CD4-positive, alpha-beta T cell treated with Interleukin-6 for 4 hours (primary cell): ENCODE results near the gene SEMA4C.
"Not testable (repeated sequence)": the region's sequence is repeated elsewhere in the genome, so short reads cannot be mapped to it uniquely, and the experiment has no call there.

Experiments
- DNase-seq: peaks from one replicate; pipeline ENCODE4 v3.0.0-alpha.2; 2020; ENCODE audit warnings: mixed read lengths

The SEMA4C gene

GRCh38 chr2:96864343-96865091, 5.4 kb downstream of the SEMA4C start:
- DNase-seq = no peak

DNA sequence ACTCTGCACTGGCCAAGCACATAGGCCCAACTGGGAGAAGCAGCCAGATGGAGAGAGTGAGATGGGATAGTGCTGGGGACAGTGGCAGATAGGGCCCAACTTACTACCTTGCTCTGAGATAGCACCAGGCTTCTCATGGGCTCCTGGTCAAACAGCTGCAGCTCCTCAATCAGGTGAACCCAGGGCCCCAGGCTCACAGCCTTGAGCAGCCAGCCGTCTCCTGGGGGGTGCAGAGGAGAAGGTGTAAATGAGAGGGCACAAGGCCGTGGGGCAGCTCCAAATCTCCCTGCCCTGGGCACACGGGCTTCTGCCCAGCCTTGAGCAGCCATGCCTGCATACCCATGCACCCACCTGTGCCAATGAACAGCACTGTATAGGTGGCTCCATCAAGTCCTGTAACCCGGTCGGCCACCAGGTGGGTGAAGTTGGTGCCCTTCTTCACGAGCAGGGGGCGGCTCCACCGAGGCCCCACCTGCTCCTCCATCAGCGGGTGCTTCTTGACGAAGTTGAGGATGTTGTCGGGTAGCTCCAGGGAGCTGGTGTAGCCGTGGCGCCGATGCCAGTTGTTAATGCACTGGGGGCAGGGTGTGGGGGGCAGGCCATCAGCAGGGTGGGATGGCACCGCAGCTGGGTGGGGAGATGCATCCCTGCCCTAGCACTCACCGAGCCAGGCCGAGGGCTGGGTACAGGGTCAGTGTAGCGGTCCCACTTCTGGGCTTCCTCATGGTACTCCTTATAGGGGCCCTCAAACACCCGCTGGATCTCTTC, 6.1 kb downstream of the SEMA4C start:
- no peak for DNase-seq

GRCh38 chr2:96863056-96863455, 6.8 kb downstream of the SEMA4C start:
- DNase-seq = not testable (repeated sequence)

DNA sequence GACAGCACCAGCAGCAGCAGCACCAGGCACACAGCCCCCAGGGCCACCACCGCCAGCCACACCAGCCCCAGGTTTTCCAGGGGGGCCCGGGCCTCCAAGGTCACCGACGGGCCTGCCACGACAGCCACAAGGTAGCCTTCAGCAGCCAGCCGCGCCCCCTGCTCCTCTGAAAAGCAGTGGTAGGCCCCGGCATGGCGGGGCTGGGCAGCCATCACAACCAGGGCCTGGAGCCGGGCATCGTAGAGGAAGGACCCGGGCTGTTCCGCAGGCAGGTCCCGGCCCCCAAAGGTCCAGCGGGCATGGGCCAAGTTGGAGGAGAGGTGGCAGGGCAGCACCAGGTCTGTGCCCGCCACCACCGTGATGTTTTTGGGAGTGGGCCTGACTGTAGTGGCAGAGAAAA, 8.8 kb downstream of the SEMA4C start:
- no peak for DNase-seq

GRCh38 chr2:96860065-96861029, 9.5 kb downstream of the SEMA4C start:
- peak; percentile 56 for DNase-seq

- no peak for DNase-seq
Measured at GRCh38 chr2:96859681-96860064, 10.2 kb downstream of the SEMA4C start.

- no peak for DNase-seq
Measured at GRCh38 chr2:96859099-96859649, 10.7 kb downstream of the SEMA4C start.

- DNase-seq = peak; percentile 98
Measured at GRCh38 chr2:96857667-96858372, 12.1 kb downstream of the SEMA4C start, which contains the start of gene ANKRD39. Gene ANKRD39 (minus strand): TSS chr2:96858016. CDS start chr2:96857987, 29 bp downstream.

DNA sequence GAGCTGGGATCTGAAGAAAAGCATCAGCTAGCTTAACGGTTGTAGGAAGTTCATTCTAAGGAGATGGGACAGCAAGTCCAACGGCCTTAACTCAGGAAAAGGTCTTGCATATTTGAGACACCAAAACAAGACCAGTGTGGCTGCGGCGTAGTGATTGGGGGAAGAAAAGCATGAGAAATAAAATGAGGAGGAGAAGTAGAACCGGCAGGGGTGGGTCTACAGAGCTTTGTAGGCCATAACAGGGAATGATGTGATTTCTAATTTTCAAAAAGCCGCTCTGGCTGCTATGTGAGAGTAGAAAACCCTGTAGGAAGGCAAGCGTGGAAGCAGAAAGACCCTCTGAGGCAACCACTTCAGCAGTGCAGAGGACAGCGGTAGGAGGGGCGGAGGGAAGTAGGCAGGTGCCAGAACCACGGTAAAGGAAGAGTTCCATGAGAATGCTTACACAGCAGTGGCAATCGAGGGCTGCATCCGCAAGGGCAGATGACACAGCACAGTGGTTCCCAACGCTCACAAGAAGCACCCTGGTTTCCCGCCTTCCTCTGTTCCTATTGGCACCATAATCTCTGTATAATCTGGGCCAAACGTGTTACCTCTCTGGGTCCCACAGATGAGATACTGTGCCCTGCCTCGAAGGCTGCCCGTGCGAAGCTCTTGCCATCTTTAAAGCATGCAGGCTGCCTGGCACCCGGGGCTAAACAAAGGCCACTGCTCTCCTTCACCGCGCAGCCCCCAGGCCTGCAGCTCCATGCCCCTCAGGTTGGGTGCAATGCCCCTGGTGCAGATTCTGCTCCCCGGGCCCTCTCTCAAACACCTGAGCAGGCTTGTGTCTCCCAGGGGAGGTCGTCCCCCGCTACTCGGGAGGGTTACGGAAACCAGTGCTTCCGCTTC, 12.9 kb downstream of the SEMA4C start:
- DNase-seq = peak; percentile 56

DNA sequence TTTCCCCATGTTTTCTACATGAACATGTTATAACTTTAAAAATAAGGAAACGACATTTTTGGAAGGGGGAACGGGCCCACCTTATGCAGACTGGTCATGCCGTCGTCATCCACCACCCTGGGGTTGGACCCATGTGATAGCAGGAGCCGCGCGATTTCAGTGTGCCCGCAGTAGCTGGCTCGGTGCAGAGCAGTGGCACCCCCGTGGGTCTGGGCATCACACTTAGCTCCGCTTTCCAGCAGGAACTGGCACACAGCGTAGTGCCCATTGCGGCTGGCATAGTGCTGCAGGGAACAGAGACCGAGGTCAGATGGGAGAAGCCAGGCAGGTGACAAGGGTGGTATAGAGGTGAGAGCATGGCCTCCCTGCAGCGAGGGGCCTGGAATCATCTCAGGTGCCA, 16.6 kb downstream of the SEMA4C start:
- no peak for DNase-seq

- no peak for DNase-seq
Measured at GRCh38 chr2:96852667-96853066, 17.2 kb downstream of the SEMA4C start.

DNA sequence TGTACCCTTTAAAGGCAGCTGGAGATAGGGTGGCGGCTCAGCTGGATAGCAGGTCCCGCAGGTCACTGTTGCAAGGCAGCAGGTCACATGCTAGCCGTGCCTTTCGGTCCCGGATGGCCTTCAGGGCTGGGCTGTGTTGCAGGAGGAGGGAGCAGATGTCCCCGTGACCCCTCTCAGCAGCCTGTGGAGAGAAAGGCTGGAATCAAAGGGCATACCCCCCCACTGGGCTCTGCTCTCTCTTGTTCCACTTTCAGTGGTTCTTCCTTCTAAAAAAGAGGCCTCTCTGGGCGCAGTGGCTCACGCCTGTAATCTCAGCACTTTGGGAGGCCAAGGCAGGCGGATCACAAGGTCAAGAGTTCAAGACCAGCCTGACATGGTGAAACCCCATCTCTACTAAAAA, 21.6 kb downstream of the SEMA4C start:
- no peak for DNase-seq

- no peak for DNase-seq
Measured at GRCh38 chr2:96847586-96847985, 22.3 kb downstream of the SEMA4C start.

- DNase-seq = no peak
Measured at GRCh38 chr2:96846825-96847224, 23.1 kb downstream of the SEMA4C start.

DNA sequence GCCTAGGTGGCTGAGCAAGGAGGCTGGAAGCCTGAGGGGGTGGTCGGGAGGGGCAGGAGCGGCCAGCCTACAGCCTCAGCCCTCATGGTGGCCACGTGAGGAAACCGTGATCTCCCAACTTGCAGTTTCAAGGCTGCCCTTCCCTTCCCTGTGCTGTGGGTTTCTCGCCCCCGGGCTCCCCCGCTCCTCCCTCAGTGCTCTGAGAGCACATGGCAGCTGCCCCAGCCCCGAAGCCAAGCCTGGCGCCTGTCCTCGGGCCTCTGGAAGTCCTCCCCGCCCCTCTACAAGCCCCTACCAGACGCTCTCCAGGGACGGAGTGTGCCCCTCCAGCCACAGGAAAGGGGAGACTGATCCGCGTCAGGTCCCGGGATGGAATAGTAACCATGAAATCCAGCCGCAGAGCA, 25.5 kb downstream of the SEMA4C start:
- no peak for DNase-seq

- DNase-seq = no peak
Measured at GRCh38 chr2:96843538-96844268, 26.2 kb downstream of the SEMA4C start, which contains the start of gene ANKRD23. Gene ANKRD23 (minus strand): TSS chr2:96844021. CDS start chr2:96843992, 29 bp downstream.

- DNase-seq = no peak
Measured at GRCh38 chr2:96842600-96842999, 27.3 kb downstream of the SEMA4C start.

DNA sequence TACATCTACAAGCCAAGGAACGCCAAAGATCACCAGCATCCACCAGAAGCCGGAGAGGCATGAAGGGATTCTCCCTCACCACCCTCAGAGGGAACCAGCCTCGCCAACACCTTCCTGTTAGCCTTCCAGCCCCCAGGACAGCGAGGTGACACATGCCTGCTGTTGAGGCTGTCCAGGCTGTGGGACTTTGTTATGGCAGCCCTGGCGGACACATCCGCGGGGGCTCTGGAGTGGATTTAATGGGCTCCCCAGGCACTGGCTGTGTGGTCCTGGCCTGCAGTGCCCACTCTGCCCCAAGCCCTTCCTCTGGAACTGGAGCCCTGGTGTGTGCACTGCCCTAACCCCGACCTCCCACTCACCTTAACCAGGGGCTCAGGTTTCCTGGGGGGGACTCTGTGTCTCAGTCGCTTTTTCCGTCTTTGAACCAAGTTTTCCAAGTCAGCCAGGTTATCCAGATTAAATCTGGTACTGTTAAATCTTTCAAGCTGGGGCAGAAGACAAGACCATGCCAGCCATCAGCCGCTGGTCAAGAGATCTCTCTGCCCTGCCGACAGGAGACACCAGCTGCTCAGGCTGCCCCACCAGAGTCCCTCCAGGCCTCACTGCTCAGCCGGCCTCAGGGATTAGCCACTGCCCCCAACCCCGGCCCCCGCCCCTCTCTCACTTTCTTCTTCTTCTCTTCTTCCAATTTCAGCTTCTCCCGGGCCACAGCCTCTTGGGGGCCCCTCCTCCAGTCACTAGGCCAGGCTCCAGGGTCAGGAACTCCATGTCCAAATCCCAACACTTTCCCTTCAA, 28.0 kb downstream of the SEMA4C start:
- no peak for DNase-seq
